ENCODE results near the gene RBM15. TPM values are rescaled to one million over a fixed set of nuclear protein-coding genes. Genes with fewer than 3 reads are reported as not detected.

The RBM15 gene
- polyA plus RNA-seq, 1 of the 3 experiments (the other 2 are of a cell fraction): 3.8 TPM

GRCh38 chr1:110328274-110328673 is 10.9 kb upstream of the RBM15 start:
- H3K27me3 ChIP-seq (ENCODE audit: insufficient read depth): no peaks in the 10 kb centered on the region
- H3K9me2 ChIP-seq: no peaks in the 10 kb centered on the region
- POLR2A ChIA-PET: no interaction called here
- H3K27ac ChIP-seq (ENCODE audit: low read depth in 2 of 2, low read length in 1 of 2): no peak overlapping the region
- H2AFZ ChIP-seq (ENCODE audit: low read depth): no peak overlapping the region
- no peaks in the 10 kb centered on the region for H3K9me3 ChIP-seq
- no peak overlapping the region for H3K4me2 ChIP-seq
- H3K9ac ChIP-seq: no peak overlapping the region
- no peak overlapping the region for H3K4me3 ChIP-seq (ENCODE audit: low read depth in 2 of 2, low read length in 1 of 2)
- TF ChIP-seq TAF1 (IDR thresholded peaks at IDR 0.05; ENCODE audit: borderline replicate concordance, low read depth, low read length): no peak
- no peak for TF ChIP-seq USF1 (IDR thresholded peaks at IDR 0.05; ENCODE audit: borderline replicate concordance, low read depth)
- no peak for TF ChIP-seq SIN3A (IDR thresholded peaks at IDR 0.05; ENCODE audit: borderline replicate concordance, low read depth, low read length)
- TF ChIP-seq ZBTB33 (IDR thresholded peaks at IDR 0.05; ENCODE audit: borderline replicate concordance, low read depth): no peak
- TF ChIP-seq RXRA (IDR thresholded peaks at IDR 0.05; ENCODE audit: borderline replicate concordance, low read depth): no peak
- TF ChIP-seq NRF1 (IDR thresholded peaks at IDR 0.05; ENCODE audit: low read depth, low read length): no peak
- no peak for TF ChIP-seq FOXJ3 (CRISPR knock-in tag; IDR thresholded peaks at IDR 0.05)
- TF ChIP-seq USF2 (IDR thresholded peaks at IDR 0.05; ENCODE audit: borderline replicate concordance, low read depth, low read length): no peak
- no peak for TF ChIP-seq EZH2phosphoT487 (IDR thresholded peaks at IDR 0.05; ENCODE audit: borderline replicate concordance, low read depth)
- no peak for TF ChIP-seq RFX5 (IDR thresholded peaks at IDR 0.05; ENCODE audit: low read length)
- no peak for TF ChIP-seq YY1 (IDR thresholded peaks at IDR 0.05; ENCODE audit: low read depth)
- TF ChIP-seq GATA2 (CRISPR knock-in tag; IDR thresholded peaks at IDR 0.05): no peak
- no peak for TF ChIP-seq MAX (IDR thresholded peaks at IDR 0.05; ENCODE audit: low read depth)
- TF ChIP-seq SMC3 (IDR thresholded peaks at IDR 0.05; ENCODE audit: low read depth, low read length): no peak
- H3K36me3 ChIP-seq (replicated peaks in 1 of 2; ENCODE audit: control insufficient read depth in 1 of 2, insufficient read depth in 2 of 2, low read length in 1 of 2): no peaks in the 10 kb centered on the region
- H3K4me1 ChIP-seq (ENCODE audit: control insufficient read depth in 1 of 2, insufficient read depth in 2 of 2, low read depth in 1 of 2, low read length in 1 of 2): no peaks in the 10 kb centered on the region
- H3K79me2 ChIP-seq (ENCODE audit: insufficient read depth): no peaks in the 10 kb centered on the region
- no peak for DNase-seq
- no peaks in the 10 kb centered on the region for H3F3A ChIP-seq (replicated peaks; ENCODE audit: insufficient read depth)
- CTCF ChIA-PET: interaction anchor here (0.7 to 32.6 kb wide), 5 partner anchors 11 to 168 kb away, joined by 3 to 1300 read pairs (median 4); partner anchors contain the start of genes KCNC4 and RBM15
- no peaks in the 10 kb centered on the region for H4K20me1 ChIP-seq (ENCODE audit: insufficient read depth)

GRCh38 chr1:110328700-110329099 is 10.5 kb upstream of the RBM15 start:
- Histone ChIP-seq H2AFZ (ENCODE audit: low read depth) (no peak overlapping the region), H3F3A (replicated peaks; ENCODE audit: insufficient read depth) (no peaks in the 10 kb centered on the region), H3K27ac (ENCODE audit: low read depth in 2 of 2, low read length in 1 of 2) (no peak overlapping the region), H3K9ac (no peak overlapping the region), H3K27me3 (ENCODE audit: insufficient read depth) (no peaks in the 10 kb centered on the region), H3K9me3 (no peaks in the 10 kb centered on the region), H3K4me1 (ENCODE audit: control insufficient read depth in 1 of 2, insufficient read depth in 2 of 2, low read depth in 1 of 2, low read length in 1 of 2) (no peaks in the 10 kb centered on the region), H3K4me3 (ENCODE audit: low read depth in 2 of 2, low read length in 1 of 2) (no peak overlapping the region), H3K79me2 (ENCODE audit: insufficient read depth) (no peaks in the 10 kb centered on the region), H3K9me2 (no peaks in the 10 kb centered on the region), H3K4me2 (no peak overlapping the region), H3K36me3 (replicated peaks in 1 of 2; ENCODE audit: control insufficient read depth in 1 of 2, insufficient read depth in 2 of 2, low read length in 1 of 2) (no peaks in the 10 kb centered on the region), H4K20me1 (ENCODE audit: insufficient read depth) (no peaks in the 10 kb centered on the region)
- CTCF ChIA-PET: interaction anchor here (0.7 to 32.6 kb wide), 6 partner anchors 10 to 167 kb away, joined by 3 to 1300 read pairs (median 4); partner anchors contain the start of genes KCNC4 and RBM15
- TF ChIP-seq FOSL2 (IDR thresholded peaks at IDR 0.05; ENCODE audit: borderline replicate concordance, low read depth) (no peak), REST (IDR thresholded peaks at IDR 0.05; ENCODE audit: low read depth, low read length) (no peak), YY1 (IDR thresholded peaks at IDR 0.05; ENCODE audit: low read depth) (no peak)
- DNase-seq: no peak
- 92% methylated on average over 3 of the region's 3 CpGs for WGBS (ENCODE audit: low lambda C conversion rate)
- POLR2A ChIA-PET: no interaction called here

All from SK-N-SH (cell line).